Stimulated activated CD8-positive, alpha-beta memory T cell treated with anti-CD3 and anti-CD28 coated beads, Interleukin-15, amount 100 ng/mL, for 1 hour (primary cell): ENCODE results near the gene CHST11.
"Not testable (repeated sequence)": the region's sequence is repeated elsewhere in the genome, so short reads cannot be mapped to it uniquely, and the experiment has no call there.

Experiments
- DNase-seq: peaks from one replicate; pipeline ENCODE4 v3.0.0-alpha.2; 2020; ENCODE audit warnings: low read depth

CHST11 gene

GRCh38 chr12:104564662-104565061 lies 107.9 kb downstream of the CHST11 start:
- not testable (repeated sequence) for DNase-seq

GRCh38 chr12:104565606-104566243 lies 109.0 kb downstream of the CHST11 start:
- DNase-seq: no peak

DNA sequence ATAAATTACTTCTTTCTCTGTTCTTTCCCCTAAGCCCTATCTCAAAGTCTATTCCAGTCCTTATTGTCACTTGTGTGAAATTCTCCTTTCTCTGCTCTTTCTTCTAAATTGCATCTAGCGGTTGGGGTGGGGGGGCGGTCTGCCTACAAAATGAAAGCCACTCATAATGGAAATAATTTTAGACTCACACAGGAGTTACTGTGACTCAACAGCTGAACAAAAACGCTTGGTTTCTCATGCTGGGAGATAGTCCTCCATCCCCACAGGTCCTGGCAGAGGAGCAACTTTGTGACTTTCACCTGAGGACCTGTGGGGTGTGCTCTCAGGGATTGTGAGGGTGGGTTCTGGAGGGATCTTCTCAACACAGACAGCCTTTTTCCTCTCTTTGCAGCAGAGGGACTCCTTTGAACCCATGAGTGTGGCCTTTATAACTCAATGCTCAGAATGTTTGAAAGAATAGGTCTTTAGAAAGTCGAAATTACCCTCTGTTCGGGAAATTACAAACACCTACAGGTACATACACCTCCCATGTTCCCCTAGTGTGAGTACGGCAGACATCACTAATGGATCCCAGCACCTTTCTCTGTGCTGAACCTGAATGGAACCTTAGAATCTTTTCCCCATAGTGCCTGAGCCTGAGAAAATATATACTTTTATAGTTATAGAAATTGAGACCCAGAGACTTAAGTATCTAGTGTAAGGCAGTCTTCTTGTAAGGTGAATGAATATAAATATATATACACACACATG lies 109.7 kb downstream of the CHST11 start:
- no peak for DNase-seq

GRCh38 chr12:104567832-104568486 lies 111.2 kb downstream of the CHST11 start:
- DNase-seq: no peak

DNA sequence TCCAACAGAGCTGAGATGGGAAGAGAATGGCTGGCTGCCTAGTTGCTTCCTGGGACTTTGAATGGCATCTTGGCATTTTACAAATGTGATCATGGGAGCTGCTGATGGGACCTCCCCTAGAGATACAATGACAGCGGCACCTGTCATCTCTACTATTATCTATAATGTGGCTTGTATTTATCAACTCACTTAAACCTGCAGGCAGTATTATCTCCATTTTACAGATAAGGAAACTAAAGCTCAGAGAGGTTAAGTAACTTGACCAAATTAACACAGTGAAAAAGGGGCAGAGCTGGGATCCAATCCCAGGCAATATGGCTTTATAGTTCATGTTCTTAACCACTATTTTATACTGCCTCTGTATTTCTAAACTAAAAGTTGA lies 111.7 kb downstream of the CHST11 start:
- no peak for DNase-seq

GRCh38 chr12:104568935-104569334 lies 112.2 kb downstream of the CHST11 start:
- no peak for DNase-seq

GRCh38 chr12:104569346-104570173 lies 112.8 kb downstream of the CHST11 start:
- DNase-seq: no peak

- no peak for DNase-seq
Observed at GRCh38 chr12:104570174-104570907, 113.6 kb downstream of the CHST11 start.

GRCh38 chr12:104571328-104571727 lies 114.6 kb downstream of the CHST11 start:
- DNase-seq: no peak

GRCh38 chr12:104574353-104574752 lies 117.6 kb downstream of the CHST11 start:
- not testable (repeated sequence) for DNase-seq

- not testable (repeated sequence) for DNase-seq
Observed at GRCh38 chr12:104574758-104575157, 118.0 kb downstream of the CHST11 start.

DNA sequence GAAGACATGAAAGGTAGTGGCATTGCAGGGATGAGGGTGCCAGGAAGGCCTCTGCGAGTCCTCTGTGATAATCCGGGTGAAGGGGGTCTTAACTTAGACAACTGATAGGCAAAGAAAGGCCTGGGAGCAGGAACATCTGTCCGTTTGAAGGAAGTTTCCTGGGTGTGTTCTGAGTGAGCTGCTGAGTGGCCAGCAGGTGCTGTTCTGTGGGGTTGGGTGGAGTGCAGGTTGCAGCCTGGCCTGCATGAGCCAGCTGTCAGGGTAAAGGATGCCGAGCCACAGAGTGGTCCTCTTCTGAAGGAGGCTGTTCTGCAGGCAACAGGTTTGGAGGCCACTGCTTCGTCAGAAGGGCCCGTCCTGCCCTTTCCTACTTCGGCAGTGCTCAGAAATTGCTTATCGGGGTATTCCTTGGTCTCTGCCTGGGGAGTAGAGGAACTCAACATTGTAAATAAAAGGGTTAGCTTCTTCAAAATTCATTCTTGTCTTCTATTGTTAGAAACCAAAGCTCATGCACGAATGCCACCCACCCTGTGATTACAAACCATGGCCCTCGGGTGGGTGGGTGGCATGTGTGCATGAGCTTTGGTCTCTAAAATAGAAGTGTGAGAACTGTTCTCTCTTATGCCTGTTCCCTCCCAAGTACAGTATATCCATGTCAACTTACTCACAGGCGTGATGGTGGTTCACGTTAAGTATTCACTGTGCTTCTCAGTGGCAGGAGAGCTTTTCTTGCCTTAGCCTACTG lies 118.9 kb downstream of the CHST11 start:
- DNase-seq: no peak

DNA sequence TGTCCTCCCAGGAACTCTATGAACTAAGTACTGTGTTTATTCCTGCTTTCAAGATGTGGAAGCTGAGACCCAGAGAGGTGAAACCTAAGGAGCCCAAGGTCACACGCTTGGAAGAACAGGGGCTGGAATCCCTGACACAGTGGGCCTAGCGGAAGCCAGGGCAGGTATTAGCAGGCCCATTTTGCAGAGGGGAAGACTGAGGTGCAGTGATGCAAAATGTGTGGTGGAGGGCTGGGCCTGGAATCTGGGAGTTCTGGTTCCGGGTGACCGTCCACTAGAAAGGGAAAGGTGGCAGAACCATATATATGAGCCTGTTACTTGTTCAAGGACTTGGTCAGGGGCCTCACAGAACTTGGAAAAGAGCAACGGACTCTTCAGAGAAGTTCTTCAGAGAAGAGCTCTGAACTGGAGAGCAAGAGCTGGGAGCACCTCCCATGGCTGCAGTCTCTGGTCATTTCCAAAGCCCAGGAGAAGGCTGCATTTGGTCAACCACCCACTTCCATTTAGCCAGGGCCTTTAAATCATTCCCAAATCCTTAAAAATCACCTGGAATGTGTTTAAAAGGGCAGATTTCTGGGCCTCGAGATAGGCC lies 119.5 kb downstream of the CHST11 start:
- no peak for DNase-seq

DNA sequence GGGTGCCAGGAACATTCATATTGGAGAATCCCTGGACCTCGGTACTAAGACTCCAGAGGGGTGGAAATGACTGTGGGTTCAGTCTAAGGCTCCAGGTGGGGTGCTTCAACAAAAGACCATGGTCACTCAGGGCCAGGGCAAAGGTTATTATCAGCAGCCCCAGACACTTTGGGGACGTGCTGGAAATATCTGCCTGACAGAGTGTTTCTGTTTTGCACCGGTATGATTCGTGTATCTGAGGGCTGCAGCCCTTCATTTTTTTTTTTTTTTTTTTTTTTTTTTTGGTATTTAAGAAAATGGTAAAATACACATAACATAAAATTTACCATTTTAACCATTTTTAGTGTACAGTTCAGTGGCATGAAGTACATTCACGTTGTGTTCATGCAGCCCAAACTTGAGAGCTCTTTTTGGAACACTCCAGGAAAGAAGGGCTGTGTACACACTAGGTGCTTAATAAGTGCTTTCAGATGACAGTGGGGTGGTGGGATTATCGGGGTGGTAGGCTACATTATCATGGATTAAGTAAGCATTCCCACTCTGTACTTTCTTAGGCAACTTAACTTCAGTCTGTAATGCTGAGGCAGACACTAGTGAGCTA lies 120.3 kb downstream of the CHST11 start:
- no peak for DNase-seq

DNA sequence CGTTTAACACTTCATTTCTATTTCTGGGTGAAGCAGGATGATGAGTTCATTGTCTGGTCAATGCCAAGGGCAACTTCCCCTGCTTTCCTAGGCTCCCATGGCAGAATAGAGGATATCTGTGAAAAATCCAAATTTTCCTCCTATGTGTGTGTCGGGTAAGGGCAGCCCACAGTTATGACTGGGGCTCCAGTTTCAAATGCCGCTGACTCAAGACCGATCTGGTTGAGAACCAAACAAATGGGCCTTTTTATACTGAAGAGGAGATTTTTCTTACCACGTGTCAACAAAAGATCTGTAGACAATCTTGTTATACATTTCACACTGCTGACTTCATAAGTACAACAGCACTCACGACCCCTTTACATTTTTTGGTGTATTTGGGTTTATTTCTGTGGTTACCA lies 120.8 kb downstream of the CHST11 start:
- no peak for DNase-seq

DNA sequence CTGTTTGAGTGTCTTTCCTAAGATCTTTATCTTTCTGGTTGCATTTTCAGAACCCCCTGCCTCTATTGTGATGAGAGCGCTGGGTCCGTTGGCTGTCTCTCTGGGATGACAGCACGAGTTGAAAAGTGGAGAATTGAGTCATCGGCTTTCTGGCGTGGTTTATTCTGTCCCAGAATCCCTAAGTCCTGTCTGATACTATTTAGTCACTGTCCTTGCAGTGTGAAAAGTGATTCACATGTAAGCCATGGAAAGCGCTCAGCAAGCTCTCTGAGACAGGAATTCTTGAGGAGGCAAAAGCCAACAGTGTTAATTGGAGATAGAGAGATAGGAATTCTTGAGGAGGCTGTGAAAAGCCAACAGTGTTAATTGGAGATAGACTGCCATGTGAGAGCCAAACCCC lies 121.7 kb downstream of the CHST11 start:
- no peak for DNase-seq

DNA sequence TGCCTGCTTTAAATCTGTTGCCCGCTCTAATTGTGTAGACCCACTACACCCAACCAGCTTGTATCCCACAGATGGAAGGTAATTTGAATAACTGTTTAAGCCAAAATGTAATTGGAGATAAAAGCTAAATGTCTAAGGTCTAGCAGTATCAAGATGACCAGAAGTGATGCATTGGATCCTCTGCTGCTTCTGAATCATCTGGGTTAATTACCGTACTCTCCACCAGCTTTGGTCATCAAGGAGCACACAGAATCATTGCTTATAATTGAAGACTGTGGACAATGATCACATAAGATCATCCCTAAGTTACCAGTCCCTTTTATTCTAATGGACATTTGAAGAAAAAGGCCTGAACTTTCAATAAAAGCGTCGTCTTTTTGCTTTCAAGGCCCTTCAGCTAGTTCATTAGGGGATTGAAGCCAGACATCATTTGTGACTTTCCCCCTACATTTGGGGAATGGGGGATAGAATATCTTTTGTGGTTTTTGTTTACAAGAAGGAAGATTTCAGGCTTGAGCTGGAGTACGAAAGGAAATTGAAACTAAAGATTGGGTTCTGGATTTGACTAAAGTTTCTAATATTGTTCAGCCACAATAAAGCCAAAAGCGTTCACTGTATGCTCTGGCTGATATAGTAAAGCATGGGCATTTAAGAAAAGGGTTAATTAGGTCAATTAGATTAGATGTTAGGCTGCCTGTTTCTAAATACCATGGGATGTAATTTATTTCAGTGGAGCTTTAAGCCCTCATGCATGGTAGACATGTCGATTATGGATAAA lies 123.2 kb downstream of the CHST11 start:
- DNase-seq: no peak

GRCh38 chr12:104581005-104581570 lies 124.3 kb downstream of the CHST11 start:
- no peak for DNase-seq

GRCh38 chr12:104582739-104583138 lies 126.0 kb downstream of the CHST11 start:
- DNase-seq: no peak
